Dermis blood vessel endothelial cell (primary cell): ENCODE results near the gene ZNF234. TPM values are rescaled to one million over a fixed set of nuclear protein-coding genes. Genes with fewer than 3 reads are reported as not detected.
"Not testable (repeated sequence)": the region's sequence is repeated elsewhere in the genome, so short reads cannot be mapped to it uniquely, and the experiment has no call there.

ENCODE experiments used
- DNase-seq: peaks from one replicate; pipeline ENCODE4 v3.0.0; 2010
- total RNA-seq: library from RNA; depleted of rRNA; stranded (reverse); fragments of >200 nt; gene quantifications from 2 replicates; pipeline ENCODE4 v1.2.3, GENCODE V29; 2014

Gene ZNF234
- total RNA-seq, result 8.3 and 15.7 TPM in 2 replicates

DNA sequence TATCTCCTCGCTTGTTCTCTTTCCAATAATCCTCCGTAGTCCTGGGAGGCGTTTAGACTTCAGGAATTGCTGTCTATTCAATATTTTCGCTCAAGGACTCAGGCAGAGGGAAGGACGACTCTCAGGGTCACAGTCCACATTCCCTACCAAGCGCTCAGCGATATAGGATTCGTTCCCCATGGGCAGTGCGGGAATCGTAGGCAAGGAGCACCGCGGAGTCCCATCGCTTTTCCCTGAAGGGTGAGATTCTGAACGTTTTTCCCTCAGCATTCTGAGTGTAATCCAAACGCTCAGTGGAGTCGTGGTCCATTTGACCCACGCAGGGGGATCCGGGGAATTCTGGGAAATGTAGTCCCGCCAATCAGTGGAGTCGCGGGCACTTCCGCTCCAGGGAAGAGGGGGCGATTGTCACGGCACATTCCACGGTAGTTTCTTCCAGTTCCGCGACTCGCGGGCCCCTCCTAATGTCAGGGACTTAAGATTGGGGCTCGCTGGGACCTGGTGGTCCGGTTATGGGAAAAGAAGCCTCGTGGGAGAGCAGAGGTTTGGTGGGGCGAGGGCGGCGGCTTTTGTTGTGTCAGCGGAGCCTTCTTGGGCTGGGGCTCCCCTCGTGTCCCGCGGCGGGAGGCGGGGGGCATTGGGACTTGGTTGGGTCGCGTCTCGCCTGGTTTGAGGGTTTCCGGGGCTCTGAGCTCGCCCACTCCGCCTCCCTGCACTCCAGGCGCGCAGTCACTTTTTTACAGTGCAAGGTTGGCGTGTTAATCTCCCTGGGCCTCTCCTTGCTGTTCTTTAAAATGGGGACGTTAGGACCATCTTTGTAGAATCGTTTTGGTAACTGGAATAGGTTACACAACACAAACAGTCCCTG is at the start of gene ZNF234:
Gene ZNF234, plus strand, starts transcription at position 364 of the 868 bp plus-strand sequence. CDS start 3,079 bp downstream, outside the sequence.
- peak; percentile 86 for DNase-seq

DNA sequence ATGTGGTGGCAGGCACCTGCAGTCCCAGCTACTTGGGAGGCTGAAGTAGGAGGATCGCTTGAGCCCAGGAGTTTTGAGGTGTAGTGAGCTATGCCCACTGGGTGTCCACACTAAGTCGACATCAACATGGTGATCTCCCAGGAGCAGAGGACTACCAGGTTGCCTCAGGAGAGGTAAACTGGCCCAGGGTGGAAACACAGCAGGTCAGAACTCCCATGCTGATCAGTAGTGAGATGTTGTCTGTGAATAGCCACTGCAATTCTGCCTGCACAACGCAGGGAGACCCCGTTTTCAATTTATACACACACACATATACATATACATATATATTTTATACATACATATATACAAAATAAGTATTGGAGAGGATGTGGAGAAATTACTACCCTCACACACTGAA is 49.2 kb upstream of the ZNF234 start:
- DNase-seq, result no peak

DNA sequence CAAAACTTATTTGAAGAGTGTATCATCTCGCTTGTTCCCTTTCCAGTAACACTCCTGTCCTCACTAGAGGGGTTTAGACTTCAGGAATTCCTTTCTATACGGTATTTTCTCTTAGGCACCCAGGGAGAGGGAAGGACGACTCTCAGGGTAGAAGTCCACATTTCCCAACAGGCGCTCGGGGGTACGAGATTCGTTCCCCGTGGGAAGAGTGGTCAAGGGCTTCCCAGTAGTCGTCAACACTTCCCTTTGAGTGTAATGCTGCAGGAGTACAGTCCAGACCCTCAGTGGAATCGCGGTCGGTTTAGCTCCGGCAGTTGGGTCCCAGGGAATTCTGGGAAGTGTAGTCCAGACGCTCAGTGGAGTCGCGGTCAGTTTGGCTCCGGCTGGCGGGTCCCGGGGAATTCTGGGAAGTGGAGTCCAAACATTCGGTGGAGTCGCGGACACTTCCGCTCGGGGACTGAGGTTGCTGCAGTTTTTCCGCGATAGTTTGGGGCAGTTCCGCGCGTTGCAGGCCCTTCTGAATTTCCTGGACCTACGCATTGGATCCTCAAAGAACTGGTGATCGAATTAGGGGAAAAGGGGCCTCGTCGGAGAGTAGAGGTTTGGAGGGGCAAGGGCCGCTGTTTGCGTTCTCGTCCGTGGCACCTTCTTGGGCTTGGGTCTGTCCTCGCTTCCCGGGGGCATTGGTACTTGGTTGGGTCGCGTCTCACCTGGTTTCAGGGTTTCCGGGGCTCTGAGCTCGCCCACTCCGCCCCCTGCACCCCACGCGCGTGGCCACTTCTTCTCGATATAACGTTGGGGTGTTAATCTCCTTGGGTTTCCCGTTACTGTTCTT is 47.2 kb upstream of the ZNF234 start, which contains the start of gene ZNF224:
Gene ZNF224, plus strand, starts transcription at position 431 of the 835 bp plus-strand sequence. CDS start 3,513 bp downstream, outside the sequence.
- peak; percentile 94 for DNase-seq

DNA sequence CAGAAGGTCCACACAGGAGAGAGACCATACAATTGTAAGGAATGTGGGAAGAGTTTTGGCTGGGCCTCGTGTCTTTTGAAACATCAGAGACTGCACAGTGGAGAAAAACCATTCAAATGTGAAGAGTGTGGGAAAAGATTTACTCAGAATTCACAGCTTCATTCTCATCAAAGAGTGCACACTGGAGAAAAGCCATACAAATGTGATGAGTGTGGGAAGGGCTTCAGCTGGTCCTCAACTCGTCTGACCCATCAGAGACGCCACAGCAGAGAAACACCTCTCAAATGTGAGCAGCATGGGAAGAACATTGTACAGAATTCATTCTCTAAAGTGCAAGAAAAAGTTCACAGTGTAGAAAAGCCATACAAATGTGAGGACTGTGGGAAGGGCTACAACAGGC is 33.6 kb upstream of the ZNF234 start:
- no peak for DNase-seq

DNA sequence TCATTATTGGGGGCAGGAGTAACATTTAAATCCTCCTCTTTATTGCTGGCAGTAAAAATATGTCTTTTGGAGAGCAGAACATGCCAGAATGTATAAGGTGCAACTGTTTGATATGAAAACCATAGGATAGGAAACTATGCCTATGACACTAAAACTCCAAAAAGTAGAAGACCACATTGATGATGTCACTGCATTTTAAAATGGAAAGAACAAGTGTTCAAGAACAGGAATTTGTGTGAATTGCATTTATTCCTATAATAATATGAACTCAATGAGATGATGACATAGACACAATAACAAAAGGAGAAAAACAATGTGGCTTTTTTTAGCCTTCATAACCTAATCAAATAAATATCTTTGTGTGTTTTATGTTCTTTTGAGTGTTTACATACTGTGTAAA is 31.9 kb upstream of the ZNF234 start:
- no peak for DNase-seq

DNA sequence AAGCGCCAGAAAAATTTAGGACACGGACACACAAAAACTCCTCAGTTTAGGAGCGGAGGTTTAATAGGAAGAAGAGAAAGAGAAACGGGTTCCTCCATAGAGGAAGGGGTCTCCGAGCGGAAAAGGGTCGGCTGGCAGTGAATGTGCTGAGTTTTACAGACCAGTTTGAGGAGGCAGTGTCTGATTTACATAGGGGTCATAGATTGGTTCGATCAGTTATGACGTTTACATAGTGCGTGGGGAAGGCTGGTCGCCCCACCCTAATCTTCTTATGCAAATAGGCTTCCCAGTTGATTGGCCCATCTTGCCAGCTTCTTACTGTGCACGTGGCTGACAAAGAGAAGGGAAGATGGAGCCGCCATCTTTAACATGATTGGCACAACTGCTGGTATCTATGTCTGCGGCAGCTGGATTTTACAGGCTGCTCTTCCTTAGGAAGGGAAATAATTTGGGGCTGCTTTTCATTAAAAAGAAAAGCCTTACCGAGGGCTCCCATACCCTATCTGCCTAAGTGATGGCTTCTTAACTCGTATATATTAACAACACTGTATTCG is 29.4 kb upstream of the ZNF234 start:
- peak; percentile 84 for DNase-seq

DNA sequence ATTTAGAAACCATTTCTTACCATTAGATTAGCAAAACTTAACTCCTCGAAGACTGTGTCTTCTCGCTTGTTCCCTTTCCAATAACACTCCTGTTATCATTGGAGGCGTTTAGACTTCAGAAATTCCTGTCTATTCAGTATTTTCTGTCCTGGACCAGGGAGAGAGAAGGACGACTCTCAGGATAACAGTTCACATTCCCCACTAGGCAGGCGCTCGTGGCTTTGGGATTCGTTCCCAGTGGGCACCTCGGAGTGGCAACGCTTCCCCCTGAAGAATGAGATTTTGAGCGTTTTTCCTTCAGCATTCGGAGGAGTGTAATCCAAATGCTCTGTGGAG is 28.6 kb upstream of the ZNF234 start:
- DNase-seq, result no peak

DNA sequence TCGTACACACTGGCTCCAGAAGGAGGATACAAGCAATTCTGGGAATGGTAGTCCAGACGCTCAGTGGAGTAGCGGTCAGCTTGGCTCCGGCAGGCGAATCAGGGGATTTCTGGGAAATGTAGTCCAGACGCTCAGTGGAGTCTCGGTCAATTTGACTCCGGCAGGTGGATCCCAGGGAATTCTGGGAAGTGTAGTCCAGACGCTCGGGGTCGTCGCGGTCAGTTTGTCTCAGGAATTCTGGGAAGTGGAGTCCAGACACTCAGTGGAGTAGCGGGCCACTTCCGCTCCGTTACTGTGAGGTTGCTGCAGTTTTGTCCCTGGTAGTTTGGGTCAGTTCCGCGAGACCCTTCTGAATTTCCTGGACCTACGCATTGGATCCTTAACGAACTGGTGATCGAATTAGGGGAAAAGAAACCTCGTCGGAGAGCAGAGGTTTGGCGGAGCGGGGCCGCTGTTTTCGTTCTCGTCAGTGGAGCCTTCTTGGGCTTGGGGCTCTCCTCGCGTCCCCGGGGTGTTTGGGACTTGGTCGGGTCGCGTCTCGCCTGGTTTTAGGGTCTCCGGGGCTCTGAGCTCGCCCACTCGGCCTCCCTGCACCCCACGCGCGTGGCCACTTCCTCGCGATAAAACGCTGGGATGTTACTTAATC is 28.1 kb upstream of the ZNF234 start, which contains the start of gene ZNF225:
Gene ZNF225, plus strand, starts transcription at position 262 of the 646 bp plus-strand sequence. CDS start 2,429 bp downstream, outside the sequence.
- DNase-seq, result peak; percentile 99

DNA sequence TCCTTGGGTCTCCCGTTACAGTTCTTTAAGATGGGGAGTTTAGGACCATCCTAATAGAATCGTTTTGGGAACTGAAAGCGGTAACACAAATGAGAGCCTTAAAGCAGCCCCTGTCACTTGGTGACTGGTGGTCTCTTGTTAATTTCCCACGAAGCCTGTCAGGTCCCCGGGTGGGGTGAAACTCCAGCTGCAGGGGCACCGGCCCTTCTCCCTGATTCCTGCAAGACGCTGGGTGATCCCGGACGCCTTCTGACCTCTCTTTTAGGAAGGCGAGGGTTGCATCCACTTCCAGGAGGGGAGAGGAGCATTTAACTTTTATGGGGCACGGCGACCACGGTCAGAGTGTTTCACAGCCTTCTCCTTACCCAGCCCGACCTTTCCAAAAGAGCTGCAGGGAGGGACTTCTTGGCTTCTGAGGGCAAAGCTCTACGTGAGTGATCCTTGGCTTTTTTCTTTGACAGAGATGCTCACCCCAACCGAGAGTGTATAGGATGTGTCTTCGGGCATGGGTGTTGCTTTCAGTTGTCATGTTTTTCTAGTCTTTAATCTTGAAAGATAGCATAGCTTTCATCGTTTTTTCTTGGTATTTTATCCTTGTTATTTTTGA is 27.5 kb upstream of the ZNF234 start:
- peak; percentile 1 for DNase-seq

DNA sequence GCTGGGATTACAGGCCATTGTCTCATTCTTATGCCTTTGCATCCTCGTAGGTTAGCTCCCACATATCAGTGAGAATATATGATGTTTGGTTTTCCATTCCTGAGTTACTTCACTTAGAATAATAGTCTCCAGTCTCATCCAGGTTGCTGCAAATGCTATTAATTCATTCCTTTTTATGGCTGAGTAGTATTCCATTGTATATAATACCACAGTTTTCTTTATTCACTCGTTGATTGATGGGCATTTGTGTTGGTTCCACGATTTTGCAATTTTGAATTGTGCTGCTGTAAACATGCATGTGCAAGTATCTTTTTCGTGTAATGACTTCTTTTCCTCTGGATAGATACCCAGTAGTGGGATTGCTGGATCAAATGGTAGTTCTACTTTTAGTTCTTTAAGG is 20.2 kb upstream of the ZNF234 start:
- DNase-seq, result not testable (repeated sequence)

DNA sequence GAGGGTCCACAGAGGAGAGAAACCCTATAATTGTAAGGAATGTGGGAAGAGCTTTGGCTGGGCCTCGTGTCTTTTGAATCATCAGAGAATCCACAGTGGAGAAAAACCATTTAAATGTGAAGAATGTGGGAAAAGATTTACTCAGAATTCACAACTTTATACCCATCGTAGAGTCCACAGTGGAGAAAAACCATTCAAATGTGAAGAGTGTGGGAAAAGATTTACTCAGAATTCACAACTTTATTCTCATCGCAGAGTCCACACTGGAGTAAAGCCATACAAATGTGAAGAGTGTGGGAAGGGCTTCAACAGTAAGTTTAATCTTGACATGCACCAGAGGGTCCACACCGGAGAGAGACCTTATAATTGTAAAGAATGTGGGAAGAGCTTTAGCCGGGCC is 9.4 kb upstream of the ZNF234 start:
- DNase-seq, result no peak

DNA sequence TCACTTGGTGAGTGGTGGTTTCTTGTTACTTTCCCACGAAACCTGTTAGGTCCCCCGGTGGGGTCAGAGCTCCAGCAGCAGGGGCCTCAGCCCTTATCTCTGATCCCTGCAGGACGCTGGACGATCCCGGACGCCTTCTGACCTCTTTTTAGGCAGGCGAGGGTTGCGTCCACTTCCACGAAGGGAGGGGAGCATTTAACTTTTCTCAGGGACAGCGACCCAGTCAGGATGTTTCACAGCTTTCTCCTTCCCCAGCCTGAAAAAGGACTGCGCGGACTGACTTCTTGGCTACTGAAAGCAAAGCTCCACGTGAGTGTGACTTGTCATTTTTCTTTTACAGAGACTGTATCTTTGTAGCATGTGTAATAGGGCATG is 692 bp downstream of the ZNF234 start:
- DNase-seq, result peak; percentile 36

DNA sequence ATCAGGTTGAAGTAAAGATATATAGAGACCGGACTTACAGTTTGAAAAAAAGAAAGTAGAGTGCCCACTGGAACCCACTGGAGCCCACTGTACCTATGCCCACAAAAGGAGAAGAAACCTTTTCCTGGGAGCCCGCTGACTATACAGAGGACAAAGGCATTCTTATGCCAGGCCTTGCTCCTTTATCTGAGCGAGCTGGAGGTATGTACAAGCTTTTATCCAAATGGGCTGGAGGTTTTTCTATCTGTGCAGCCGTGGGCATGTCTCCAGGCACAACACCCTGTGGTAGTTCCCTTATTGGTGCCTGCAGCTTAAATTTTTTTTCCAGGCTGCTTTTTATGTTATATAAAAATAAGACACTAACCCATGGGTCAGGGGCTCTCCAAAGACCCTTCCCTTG is 8.4 kb downstream of the ZNF234 start:
- DNase-seq, result no peak

DNA sequence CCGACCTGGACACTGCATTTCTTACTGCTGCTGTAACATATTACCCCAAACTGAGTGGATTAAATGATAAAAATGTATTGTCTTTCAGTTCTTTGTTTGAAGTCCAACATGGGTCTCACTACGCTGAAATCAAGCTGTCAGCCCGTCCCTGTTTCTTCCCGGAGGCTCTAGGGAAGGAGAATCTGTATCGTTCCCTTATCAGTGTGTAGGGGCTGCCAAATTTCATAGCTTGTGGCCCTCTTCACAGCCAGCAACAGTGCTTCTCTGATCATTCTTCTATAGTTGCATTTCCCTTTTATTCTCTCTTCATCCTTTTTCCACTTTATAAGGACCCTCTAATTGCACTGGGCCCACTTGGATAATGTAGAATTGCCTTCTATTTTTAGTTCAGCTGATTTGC is 10.1 kb downstream of the ZNF234 start:
- DNase-seq, result no peak

DNA sequence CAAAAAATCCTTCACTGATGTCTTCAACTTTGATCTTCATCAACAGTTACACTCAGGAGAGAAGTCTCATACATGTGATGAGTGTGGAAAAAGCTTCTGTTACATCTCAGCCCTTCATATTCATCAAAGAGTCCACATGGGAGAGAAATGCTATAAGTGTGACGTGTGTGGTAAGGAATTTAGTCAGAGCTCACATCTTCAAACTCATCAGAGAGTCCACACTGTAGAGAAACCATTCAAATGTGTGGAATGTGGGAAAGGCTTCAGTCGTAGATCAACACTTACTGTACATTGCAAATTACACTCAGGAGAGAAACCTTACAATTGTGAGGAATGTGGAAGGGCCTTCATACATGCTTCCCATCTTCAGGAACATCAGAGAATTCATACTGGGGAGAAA is 15.1 kb downstream of the ZNF234 start:
- DNase-seq, result no peak

DNA sequence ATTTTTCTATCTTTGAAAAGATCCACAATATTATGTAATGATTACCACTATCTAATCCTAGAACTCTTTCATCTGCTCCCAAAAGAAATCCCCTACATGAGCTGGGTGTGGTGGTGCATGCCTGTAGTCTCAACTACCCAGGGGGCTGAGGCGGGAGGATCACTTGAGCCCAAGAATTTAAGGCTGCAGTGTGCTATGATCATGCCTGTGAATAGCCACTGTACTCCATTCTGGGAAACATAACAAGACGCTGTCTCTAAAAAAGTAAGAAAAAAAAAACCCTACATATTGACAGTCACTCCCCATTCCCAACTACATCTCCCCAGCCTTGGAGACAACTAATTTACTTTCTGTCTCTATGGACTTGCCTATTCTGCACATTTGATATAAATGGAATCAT is 22.4 kb downstream of the ZNF234 start:
- no peak for DNase-seq

DNA sequence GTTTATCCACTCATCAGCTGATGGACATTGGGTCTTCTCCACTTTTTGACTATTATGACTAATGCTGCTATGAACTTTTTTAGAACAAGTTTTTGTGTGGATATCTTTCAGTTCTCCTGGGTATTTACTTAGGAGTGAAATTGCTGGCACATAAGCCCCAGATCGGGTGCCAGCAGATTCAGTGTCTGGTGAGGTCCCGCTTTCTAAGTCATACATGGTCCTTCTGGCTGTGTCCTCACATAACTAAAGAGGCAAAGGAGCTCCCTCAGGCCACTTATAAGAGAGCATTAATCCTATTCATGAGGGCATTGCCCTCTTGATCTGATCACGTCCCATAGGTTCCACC is 22.9 kb downstream of the ZNF234 start:
- DNase-seq, result no peak

DNA sequence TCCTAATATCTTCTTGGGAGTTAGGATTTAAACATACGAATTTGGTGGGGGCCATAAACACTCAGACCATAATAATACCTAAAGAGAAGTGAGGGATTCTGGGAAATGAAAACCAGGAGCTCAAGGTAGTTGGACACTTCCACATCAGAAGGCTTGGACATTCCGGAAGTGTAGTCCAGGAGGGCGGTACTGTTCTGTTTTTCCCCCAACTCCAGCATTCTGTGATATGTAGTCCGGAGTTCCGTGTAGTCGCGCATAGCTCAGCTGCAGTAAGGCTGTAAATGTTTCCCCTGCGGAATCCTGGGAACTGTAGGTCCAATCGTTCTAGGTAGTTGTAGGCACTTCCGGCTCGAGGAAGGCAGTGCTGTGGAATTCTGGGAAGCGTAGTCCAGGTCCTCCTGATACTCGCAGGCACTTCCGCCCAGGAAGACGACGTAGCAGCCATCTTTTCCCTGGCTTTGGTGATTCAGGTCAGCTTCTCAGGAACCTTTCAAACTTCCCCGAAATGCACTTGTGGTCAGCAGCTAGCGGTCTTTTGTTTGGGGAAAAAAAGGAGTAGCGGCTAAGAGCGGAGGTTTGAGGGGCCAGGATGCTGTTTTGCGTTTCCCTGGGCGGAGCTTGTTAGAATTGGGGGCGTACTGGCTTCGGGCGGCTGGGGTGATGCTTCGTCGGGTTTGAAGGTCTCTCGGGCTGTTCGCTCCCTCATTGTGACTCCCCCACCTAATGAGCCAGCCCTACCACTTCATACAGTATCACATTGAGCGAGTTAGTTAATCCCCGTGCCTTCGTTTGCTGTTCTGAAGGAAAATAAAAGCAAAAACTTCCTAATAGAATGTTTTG is 23.5 kb downstream of the ZNF234 start, which contains the start of gene ZNF226:
Gene ZNF226, plus strand, starts transcription at position 428 of the 840 bp plus-strand sequence. CDS start 4,981 bp downstream, outside the sequence.
- peak; percentile 99 for DNase-seq

DNA sequence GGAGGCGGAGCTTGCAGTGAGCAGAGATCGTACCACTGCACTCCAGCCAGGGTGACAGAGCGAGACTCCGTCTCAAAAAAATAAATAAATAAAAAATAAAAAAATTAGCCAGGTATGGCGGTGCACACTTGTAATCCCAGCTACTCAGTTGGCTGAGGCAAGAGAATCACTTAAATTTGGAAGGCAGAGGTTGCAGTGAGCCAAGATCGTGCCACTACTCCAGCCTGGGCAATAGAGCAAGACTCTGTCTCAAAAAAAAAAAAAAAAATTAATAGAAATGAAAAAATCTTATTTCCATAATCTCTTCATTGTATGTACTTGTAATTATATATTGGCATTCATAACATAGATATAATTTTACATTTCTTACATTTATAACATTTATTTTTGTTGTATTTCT is 29.3 kb downstream of the ZNF234 start:
- DNase-seq, result not testable (repeated sequence)

DNA sequence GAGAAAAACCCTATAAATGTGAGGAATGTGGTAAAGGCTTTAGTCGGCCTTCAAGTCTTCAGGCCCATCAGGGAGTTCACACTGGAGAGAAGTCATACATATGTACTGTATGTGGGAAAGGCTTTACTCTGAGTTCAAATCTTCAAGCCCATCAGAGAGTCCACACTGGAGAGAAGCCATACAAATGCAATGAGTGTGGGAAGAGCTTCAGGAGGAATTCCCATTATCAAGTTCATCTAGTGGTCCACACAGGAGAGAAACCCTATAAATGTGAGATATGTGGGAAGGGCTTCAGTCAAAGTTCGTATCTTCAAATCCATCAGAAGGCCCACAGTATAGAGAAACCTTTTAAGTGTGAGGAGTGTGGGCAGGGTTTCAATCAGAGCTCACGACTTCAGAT is 35.2 kb downstream of the ZNF234 start:
- no peak for DNase-seq

DNA sequence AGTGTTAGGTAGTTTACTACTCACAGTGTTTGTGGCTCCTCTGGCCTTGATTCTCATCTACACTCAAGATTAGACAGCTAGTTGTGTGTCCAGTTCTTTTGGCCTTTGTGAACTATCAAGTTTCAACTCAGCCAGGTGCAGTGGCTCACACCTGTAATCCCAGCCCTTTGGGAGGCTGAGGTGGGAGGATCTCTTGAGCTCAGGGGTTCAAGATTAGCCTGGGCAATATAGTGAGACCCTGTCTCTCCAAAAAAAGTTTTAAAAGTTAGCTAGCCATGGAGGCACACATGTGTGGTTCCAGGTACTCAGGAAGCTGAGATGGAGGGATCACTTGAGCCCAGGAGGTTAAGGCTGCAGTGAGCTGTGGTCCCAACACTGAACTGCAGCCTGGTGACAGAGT is 39.6 kb downstream of the ZNF234 start:
- no peak for DNase-seq
